Loucy (cell line): ENCODE results near the gene ARMC10.
"Not testable (repeated sequence)": the region's sequence is repeated elsewhere in the genome, so short reads cannot be mapped to it uniquely, and the experiment has no call there.

ENCODE experiments used
- EZH2phosphoT487 ChIP-seq: fragments of 200-600 bp; IDR thresholded peaks from 2 replicates; pipeline ENCODE4 v1.6.1; 2018; ENCODE audit warnings: antibody characterized with exemption, mild to moderate bottlenecking, moderate library complexity, borderline replicate concordance
- TF ChIP-seq, protein P1 (sequence below): fragments of 200-600 bp; sonication (generic); conservative IDR thresholded peaks from 2 replicates; pipeline ENCODE4 v1.5.1; 2014; ENCODE audit warnings: mild to moderate bottlenecking, antibody characterized with exemption, low read length

DNA sequence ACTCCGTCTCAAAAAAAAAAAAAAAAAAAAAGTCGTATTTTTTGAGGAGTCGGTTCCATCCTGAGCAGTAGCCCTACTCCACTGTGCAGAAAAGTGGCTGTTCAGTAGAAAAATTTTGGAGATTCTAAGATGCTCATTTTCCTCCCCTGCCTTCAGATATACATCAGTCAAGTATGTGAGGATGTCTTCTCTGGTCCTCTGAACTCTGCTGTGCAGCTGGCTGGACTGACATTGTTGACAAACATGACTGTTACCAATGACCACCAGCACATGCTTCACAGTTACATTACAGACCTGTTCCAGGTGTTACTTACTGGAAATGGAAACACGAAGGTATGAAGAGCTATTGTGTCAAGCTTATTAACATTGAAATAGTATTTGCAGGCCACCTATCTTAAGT is 17.4 kb downstream of the ARMC10 start:
- TF ChIP-seq, protein P1, sequence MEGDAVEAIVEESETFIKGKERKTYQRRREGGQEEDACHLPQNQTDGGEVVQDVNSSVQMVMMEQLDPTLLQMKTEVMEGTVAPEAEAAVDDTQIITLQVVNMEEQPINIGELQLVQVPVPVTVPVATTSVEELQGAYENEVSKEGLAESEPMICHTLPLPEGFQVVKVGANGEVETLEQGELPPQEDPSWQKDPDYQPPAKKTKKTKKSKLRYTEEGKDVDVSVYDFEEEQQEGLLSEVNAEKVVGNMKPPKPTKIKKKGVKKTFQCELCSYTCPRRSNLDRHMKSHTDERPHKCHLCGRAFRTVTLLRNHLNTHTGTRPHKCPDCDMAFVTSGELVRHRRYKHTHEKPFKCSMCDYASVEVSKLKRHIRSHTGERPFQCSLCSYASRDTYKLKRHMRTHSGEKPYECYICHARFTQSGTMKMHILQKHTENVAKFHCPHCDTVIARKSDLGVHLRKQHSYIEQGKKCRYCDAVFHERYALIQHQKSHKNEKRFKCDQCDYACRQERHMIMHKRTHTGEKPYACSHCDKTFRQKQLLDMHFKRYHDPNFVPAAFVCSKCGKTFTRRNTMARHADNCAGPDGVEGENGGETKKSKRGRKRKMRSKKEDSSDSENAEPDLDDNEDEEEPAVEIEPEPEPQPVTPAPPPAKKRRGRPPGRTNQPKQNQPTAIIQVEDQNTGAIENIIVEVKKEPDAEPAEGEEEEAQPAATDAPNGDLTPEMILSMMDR, result not testable (repeated sequence)
- TF ChIP-seq EZH2phosphoT487, result not testable (repeated sequence)
